DMS153 (cell line): ENCODE data around the gene MAGEA4.
"Not testable (repeated sequence)": the region's sequence is repeated elsewhere in the genome, so short reads cannot be mapped to it uniquely, and the experiment has no call there.

Experiments
- DNase-seq: peaks from one replicate; lab custom pipeline; 2025; lab: John Stamatoyannopoulos, UW

MAGEA4 gene, protein sequence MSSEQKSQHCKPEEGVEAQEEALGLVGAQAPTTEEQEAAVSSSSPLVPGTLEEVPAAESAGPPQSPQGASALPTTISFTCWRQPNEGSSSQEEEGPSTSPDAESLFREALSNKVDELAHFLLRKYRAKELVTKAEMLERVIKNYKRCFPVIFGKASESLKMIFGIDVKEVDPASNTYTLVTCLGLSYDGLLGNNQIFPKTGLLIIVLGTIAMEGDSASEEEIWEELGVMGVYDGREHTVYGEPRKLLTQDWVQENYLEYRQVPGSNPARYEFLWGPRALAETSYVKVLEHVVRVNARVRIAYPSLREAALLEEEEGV

GRCh38 chrX:151912780-151913179, at the start of gene MAGEA4:
Gene MAGEA4, plus strand, starts transcription at chrX:151912889. Its CDS starts 10,776 bp downstream, at chrX:151923665.
- no peak for DNase-seq

- no peak for DNase-seq
These were observed 42.1 kb upstream of the MAGEA4 start for GRCh38 chrX:151870602-151871001.

DNA sequence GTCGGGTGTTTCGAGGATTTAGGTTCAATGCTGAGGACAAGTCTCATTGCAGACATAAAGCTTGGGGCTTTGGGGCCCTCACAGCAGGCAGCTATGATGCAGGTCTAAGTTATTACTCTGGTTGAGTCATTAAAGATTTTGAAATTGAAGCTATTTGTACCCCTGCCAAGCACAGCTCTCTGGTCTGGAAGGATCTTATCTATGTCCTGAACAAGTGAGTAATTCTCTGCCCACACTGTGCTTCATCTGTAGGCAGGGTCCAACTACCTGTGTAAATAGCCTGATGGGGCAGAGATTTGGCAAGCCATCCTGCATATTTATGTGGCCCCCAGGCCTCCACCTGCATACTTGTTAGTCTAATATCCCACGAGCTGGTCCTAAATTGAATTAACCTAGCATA, 41.4 kb upstream of the MAGEA4 start:
- DNase-seq = no peak

DNA sequence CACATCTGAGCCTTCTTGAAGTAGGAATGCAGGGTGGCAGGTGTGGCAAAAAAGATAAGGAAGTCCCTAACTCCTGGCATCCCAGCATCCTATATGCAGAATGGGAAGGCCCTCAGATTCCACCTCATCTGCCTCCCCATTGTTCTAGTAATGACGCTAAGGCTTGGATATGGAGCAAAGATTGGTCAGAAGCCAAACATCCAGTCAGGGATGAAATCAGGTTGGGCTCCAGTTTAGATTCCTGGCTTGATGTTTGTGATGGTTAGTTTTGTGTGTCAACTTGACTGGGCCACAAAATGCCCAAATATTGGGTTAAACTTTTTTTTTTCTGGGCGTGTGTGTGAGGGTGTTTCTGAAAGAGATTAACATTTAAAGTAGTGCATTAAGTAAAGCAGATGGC, 39.6 kb upstream of the MAGEA4 start:
- DNase-seq = no peak

DNA sequence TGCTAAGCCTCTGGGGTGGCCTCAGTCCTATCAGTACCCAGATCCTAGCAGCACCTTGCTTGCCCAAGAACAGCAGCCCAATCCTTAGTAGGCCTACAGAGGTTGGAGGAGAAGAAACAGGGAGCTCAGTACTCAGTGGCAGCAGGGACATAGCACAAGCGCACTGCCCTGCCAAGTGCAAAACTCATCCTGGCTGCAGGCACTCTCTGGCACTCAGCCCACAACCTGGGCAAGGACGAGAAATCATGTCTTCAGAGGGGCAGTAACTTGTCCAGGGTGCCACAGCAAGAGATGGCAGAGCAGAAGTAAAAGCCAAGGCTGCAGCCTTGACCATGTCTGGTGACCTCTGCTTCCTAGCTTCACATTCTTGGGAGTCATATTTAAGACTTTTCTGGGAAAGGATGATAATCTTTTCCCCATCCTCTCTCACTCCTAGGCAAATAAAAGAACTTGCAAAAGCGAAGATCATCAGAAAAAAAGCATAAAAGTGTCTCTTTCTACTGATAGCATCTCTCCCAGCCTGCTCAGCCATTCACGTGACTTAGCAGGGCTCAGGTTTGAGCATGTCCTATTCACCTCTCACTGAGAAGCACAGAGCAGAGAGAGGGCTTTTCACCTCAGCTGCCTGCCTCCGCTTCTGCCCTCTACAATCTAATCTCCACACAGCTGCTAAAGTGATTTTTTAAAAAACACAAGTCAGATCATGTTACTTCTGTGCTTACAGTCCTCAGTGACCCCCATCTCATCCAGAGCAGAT, 37.2 kb upstream of the MAGEA4 start:
- no peak for DNase-seq

- no peak for DNase-seq
These were observed 34.1 kb upstream of the MAGEA4 start for GRCh38 chrX:151878574-151878973.

- no peak for DNase-seq
These were observed 32.8 kb upstream of the MAGEA4 start for GRCh38 chrX:151879856-151880255.

DNA sequence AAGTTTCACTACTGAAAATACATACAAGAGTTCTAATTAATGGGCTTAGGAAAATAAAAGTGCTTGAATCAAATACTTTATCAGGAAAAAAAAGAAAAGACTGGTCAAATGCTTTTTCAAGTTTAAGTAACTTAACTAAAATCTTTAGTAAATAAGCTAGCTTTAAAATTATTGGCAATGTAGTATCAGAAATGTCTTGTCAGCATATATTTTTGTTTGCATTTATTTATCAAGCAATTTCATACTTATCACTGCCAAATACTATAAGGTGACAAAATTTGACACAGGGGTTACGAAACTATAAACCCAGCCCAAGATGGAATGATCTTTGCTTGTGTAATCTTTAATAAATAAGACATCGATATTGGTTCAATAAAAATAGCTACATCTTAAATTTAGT, 31.8 kb upstream of the MAGEA4 start:
- DNase-seq = no peak

DNA sequence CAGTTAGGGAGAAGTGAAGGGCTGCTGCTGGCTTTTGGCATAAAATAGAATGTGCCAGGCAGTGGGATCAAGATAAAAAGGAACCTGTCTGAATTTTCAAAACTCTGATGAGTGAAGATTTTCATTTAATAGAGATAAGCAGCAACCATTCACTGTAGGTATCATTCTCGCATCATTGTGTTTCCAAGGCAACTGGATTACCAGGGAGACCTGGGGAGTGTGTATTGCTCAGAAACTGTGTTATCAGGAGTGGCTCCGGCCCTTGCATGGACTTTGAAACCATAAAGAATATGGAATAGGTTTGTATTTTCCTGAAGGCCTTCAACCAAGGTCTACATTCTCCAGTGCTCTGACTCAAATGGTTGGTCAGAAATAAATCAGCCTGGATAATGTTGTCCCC, 23.3 kb upstream of the MAGEA4 start:
- no peak for DNase-seq

- peak; percentile 11 for DNase-seq
These were observed 15.8 kb upstream of the MAGEA4 start for GRCh38 chrX:151896734-151897474.

GRCh38 chrX:151899622-151900021, 13.1 kb upstream of the MAGEA4 start:
- no peak for DNase-seq

DNA sequence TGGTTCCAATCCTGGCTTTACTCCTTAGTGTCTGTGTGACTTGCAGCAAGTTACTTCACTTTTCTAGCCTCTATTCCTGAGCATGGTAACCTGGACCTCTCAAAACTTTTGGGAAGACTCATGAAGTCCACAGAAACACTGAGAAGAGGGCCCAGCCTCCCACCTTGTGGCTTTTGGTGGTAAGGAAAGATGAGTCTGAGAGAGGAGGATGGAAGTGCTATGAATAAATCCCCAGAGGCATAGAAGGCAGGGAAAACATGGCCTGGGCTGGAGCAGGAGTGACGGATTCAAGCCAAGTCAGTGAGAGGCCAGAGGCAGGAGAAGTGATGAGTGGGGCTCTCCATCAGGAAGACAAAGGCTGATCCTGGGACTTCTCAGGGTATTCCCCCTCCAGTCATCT, 10.9 kb upstream of the MAGEA4 start:
- DNase-seq = no peak

- no peak for DNase-seq
These were observed 9.7 kb upstream of the MAGEA4 start for GRCh38 chrX:151902813-151903591.

- DNase-seq = no peak
These were observed 7.7 kb upstream of the MAGEA4 start for GRCh38 chrX:151904989-151905388.

DNA sequence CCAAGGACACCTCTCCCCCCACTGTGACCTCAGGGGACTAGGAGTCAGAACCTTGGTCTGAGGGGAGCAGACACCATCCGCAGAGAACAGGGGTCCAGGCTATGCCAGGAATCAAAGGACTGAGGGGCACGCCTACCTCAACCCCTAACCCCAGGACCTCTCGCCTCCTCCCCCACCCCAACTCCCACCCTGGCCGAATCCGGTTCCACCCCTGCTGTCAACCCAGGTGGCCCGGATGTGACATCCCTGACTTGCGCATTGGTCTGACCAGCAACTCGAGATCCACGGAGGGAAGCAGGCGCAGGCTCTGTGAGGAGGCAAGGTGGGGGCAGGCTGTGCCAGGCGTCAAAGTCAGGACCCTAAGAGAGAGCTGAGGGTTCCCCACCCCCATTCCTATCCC, 468 bp upstream of the MAGEA4 start:
- no peak for DNase-seq

- not testable (repeated sequence) for DNase-seq
These were observed 6.0 kb downstream of the MAGEA4 start for GRCh38 chrX:151918736-151919135.

DNA sequence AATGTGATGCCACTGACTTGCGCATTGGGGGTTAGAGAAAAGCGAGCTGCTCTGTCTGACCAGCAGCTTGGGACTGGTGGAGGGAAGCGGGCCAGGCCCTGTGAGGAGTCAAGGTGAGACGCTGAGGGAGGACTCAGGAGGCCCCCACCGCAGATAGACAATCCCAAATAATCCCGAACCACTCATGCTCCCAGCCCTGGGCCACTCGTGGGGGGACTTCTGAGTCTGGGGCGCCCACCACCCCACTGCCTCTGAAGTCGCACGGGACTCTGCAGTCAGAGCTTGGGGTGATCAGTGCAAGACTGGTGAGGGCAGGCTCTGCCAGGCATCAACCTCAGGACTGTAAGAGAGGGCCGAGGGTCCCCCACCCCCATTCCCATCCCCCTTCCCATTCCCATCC, 6.9 kb downstream of the MAGEA4 start:
- no peak for DNase-seq

DNA sequence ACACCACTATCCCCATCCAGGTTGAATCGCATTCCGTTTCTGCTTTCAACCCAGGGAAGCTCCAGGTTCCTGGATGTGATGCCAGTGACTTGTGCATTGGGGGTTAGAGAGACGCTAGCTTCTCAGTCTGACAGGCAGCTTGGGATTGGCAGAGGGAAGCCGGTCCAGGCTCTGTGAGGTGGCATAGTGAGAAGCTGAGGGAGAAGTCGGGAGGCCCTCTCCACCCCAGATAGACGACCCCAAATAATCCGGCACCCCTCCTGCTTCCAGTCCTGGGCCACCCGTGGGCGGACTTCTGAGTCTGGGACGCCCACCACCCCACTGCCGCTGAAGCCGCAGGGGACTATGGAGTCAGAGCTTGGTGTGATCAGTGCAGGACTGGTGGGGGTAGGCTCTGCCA, 7.4 kb downstream of the MAGEA4 start:
- no peak for DNase-seq

DNA sequence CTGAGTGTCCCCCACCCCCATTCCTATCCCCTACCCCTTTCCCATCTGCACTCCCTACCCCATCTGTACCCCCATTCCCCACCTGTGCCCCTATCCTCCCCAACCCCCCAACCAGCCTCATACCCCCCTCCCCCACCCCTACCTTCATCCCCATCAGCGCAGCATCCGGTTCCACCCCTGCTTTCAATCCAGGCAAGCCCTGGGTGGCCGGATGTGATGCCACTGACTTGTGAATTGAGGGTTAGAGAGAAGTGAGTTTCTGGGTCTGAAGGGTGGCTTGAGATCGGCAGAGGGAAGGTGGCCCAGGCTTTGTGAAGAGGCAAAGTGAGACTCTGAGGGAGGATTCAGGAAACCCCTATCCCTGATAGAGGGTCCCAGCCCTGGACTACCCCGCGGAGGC, 7.8 kb downstream of the MAGEA4 start:
- no peak for DNase-seq

GRCh38 chrX:151921292-151921691, 8.6 kb downstream of the MAGEA4 start:
- no peak for DNase-seq

GRCh38 chrX:151921866-151922265, 9.2 kb downstream of the MAGEA4 start:
- DNase-seq = no peak

DNA sequence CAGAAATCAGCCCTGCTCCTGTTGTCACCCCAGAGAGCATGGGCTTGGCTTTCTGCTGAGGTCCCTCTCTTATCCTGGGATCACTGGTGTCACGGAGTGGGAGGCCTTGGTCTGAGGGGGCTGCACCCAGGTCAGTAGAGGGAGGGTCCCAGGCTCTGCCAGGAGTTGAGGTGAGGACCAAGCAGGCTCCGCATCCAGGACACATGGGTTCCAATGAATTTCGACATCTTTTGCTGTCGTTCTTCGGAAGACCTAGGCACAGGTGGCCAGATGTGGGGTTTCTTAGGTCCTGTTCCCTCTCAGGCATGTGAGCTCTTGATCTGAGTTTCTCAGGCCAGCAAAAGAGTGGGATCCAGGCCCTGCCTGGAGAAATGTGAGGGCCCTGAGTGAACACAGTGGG, 10.0 kb downstream of the MAGEA4 start:
- no peak for DNase-seq
